Sciatic nerve (tissue), 2 donors: ENCODE data around the gene MYCBP. TPM values are rescaled to one million over a fixed set of nuclear protein-coding genes. Genes with fewer than 3 reads are reported as not detected.

Experiments
- ATAC-seq: fragments of 200-7000 bp; cut with Tn5 transposase; one replicate; pipeline ENCODE4 v1.9.1; 2020; ENCODE audit warnings: mild to moderate bottlenecking, moderate library complexity
- DNase-seq: peaks from one replicate; pipeline ENCODE4 v3.0.0-alpha.2; 2020; ENCODE audit warnings: low spot score
- intact Hi-C: fragments of 100-400 bp; cut with DNase I; formaldehyde crosslinking; loops from one replicate; pipeline ENCODE4 v1.14.2; 2022
- total RNA-seq: library from RNA; stranded (reverse); fragmentation: NEBNext Ultra II Directional; extraction: Animal tissue kit (Norgen Biotek cat#: 25700); gene quantifications from one replicate; pipeline ENCODE4 v1.2.1, GENCODE V29; 2021
- donor health status: DM: no; HTN: no; CAD: no.
- donor health status: DM: no; HTN: no; CAD: no.

MYCBP gene
- total RNA-seq, 1 donor from 2014 or later, result 6.5 TPM

DNA sequence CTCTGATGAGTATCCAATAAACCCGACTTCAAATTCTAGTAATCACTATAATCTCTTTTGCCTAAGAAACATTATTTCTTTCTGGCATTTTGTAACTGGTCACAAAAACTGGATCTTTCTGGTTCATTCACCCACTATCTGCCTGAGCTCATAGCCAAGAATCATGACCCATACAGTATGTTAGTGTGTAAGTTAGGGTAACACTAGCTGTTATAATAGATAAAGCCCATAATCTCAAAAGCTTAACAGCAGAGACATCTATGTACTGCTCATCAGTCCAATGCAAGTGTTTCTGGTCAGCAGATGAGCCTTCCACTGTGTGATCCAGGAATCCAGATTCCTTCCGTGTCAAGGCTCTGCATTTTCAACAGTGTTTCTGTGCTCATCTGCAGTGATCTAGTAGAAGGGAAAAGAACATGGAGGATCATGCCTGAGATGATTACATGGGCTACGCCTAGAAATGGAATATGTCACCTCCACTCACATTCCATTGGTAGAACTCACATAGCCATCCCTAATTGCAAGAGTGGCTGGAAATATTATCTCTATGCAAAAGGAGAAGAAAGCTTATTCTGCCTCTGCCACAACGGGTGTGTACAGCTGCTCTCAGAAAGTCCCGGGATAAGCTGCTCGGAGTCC is 41.3 kb downstream of the MYCBP start:
- no peak for ATAC-seq
- intact Hi-C loops, result no loop called here

DNA sequence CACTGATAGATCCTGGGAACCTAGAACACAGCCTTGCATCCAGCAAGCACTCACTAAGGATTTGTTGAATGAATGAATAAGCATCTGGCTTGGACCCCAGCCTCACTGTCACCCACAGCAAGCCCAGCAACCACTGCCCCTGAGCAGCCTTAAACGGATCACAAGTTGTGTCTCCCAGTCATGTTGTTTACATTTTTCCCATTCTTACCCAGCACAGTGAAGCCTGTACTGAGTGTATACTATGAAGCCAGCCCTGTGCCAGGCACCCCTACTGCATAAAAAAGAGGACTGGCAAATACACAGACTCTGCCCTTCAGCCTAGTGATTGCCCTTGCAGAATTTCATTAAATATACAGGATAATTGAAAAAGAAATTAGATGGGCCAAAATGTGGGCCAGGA is 43.8 kb downstream of the MYCBP start:
- intact Hi-C loops, result no loop called here
- no peak for ATAC-seq

More for the DNA sequence above, 41.3 kb downstream of the MYCBP start:
- no peak for DNase-seq

DNA sequence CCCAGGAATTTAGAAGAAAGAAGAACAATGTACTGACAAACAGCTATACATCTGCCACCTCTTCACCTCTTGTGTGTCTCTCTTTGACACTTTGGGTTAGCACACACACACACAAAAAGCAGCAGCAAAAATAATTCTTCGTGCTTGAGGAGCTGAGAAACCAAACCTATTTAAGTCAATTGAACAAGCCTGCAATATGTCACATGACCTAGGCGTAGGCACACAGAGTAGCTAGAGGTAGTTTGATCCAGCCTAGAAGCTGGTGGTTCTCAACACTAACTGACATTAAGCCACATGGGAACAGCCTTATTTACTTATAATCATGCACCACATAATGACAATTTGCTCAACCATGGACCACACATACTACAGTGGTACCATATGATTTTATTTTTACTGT is 45.8 kb downstream of the MYCBP start:
- no peak for DNase-seq
- ATAC-seq, result no peak

More for the DNA sequence above, 43.8 kb downstream of the MYCBP start:
- DNase-seq, result no peak

DNA sequence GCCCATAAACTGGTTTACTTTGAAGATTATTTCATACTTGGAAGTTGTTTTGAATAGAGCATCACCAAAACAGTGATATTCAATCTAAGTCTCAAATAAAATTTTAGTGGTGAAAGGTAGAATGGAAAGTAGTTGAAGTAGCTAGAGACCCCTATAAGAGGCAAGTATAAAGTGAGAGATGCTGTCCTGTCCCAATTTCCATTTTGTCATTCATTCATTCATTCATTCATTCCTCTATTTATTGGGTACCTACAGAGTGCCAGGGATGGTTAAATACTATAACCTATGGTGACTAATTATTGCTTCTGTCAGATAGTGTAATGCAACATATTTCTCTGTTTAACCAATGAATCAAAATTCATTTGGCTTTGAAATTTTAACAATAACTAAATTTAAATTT is 46.3 kb downstream of the MYCBP start:
- intact Hi-C loops, result no loop called here
- DNase-seq (no peak), ATAC-seq (no peak)

More for the DNA sequence above, 45.8 kb downstream of the MYCBP start:
- intact Hi-C loops, result no loop called here

DNA sequence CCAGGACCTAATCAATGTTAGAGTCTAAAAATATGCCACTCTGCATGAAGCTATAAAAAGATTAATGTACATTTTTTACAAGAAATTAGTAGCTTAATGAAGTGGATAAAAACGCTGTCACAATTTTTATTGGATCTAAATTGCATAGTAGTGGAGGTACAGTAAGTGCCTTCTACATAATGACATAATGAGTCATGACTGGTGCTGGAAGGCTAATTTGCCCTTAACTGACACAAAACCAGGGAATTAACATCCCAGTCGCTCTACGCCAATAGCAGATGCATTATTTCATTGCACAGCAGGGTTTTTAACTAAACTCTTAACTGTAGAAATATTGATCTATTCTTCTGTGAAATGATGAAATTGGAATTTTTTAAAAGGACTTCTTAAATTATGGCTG is 46.9 kb downstream of the MYCBP start:
- intact Hi-C loops, result no loop called here
- DNase-seq (no peak), ATAC-seq (no peak)

DNA sequence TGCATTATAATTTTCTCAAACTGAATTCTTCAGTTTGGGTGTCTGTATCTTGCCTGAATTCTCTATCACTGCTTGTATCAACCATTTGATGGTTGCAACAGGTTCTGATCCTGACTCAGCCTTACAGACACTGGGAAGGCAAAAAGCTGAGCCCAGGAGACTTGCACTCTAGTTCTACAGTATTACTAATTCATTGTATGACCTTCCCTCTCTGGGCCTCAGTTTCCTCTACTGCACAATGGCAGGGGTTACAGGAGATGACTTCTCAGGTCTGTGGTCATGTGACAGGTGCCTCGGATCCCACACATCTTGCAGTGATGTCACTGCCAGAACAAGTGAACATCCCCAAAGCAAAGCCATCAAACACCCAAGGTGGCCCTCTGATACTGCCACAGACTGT is 52.3 kb downstream of the MYCBP start:
- no peak for DNase-seq
- no peak for ATAC-seq
- intact Hi-C loops, result no loop called here

DNA sequence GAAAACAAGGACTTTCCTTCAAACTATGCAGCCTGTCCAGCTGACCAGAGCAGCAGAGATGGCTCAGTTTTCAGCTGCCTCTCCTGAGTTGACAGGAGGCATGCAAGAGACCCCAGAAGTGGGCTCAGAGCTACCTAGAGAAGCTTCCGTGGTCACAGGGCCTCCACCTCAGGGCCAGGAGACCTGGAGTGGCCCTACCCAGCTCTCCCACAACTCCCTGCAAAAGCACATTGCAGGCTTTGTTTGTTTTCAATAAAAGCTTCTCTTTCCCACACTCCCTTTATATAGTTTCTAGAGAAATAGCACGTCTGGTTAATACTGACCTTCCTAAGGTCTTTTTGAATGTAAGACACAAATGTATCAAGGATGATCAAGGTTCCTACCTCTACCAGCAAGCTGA is 53.6 kb downstream of the MYCBP start:
- intact Hi-C loops, result loop anchor here (10.0 kb wide), 1 partner anchor 795 kb away; no protein-coding TSS in a partner anchor
- DNase-seq (no peak), ATAC-seq (no peak)

DNA sequence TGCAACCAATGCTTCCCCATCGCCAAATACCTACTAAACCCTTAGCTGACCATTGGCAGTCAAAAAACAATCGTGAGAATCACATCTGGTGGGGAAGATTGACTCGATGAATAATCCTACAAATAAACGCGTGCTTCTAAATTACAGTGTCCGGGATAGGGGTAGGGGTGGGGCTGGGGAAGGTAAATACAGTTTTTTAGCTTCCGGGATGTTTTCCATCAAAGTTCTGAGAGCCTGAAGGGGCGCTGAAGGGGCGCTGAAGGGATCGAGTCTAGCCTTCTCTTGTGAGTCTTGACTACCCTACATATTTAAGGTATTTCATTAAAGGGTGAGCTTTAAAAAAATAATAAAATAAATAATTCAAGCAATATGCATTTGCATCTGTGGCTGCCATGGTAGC is 54.1 kb downstream of the MYCBP start:
- intact Hi-C loops, result loop anchor here (10.0 kb wide), 1 partner anchor 794 kb away; no protein-coding TSS in a partner anchor
- no peak for ATAC-seq
- no peak for DNase-seq

DNA sequence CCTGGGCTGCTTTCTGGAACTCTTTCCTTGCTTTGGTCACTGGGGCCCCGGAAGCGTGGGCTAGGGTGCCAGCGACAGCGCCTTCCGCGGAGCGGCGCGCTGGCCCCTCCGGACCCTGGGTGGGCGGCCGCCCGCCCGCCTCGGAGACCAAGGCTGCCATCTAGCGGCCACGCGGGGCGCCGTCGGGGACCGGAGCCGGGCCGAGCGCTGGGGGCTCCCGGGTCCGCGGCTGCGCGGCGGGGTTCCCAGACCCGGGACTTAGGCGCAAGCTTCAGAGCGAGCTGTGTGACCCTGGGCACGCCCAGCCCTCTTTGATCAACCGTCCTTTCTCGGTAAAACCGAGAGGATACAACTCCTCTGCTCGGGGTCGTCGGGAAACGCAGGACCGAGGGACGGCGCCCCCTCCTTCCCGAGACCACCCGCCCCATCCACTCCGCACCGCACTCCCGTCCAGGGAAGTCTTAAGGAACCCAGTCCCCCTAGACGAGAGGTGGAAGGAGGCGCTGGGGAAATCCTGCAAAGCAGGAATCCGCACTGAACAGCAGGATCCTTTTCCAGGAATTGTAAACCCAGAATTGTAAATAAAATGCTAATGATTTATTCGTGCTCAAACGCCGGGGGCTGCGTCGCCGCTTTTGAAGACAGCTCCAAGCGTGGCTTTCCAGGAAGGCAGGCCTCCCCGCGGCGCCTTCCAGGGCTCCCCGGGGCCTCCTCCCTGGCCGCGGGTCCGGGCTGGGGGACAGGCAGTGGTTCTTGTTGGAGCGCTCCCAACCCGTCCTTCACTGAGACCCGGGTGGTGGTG is 54.8 kb downstream of the MYCBP start:
- DNase-seq, result peak; percentile 65
- ATAC-seq, result no peak
- intact Hi-C loops, result loop anchor here (10.0 kb wide), 1 partner anchor 794 kb away; no protein-coding TSS in a partner anchor

DNA sequence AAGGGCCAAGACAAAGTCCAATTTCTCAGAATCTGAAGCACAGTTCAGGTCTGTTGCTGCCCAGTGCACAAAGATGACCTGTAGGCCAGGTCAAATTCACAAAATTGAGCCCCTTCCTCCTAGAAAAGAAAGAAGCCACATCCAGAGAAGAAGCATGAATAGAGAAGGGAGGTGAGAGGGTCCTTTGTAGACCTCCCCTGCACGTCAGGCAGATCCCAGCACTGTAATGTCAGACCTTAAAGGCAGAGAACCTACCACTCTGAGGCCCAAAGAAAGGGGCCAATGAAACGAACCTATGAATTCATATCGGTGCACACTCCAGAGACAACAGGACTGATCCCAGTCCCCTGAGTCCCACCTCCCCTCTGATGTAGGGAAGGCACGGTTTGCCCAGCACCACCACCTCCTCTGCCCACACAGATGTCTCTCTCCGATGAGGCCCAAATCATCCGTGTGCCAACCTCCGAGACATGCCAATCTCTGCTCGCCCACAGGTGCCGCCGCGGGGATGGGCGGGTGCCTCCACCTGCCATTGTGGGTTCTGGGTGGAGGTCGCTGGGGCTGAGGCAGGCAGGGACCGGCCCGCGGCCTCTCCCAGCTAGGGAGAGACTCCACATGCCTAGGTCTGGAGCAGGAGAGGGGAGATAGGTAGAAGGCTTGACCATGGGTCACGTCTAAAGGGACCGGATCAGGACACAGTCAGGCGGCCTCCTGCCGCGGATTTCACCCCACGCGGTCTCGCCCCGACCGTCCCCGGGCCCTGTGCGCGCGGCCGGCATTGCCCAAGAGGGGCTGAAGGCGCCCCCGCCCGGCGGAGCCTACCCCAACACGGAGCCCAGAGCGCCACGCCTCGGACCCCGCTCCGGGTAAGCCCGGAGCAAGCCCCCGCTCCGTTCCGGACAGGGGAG is 55.6 kb downstream of the MYCBP start:
- ATAC-seq (no peak), DNase-seq (no peak)
- intact Hi-C loops, result loop anchor here (10.0 kb wide), 1 partner anchor 793 kb away; no protein-coding TSS in a partner anchor

DNA sequence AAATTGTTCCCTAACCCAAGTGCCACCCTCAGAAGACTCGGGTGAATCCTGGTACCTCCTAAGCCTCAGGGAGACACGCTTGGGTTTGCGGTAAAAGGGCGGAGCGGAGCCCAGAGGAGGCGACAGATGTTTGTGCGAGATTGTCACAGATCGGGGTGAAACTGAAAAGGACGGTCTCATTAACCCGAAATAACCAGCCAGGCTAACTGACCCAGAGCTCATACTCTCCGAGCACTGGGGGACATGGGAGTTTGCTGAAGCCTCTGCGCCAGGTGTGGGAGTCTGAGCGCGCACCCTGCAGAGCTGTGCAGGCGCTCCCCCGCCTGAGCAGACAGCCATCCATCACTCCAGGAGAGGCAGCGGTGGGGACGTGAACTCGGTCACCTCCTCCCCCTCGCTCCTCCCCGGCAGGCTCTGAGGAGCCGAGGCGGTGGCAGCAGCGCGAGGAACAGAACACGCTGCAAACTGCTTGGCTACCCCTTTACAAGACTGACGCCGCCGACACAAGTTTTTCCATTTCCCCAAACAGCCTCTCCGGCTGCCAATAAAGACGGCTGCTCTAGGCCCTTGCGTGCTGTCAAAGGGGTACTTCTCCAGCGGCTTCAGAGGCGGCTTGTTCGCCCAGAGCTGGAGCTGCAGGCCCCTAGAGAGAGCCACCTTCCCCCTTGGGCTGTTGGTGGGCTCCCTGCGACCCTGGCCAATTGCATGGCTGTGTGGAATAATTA is 57.1 kb downstream of the MYCBP start:
- intact Hi-C loops, result loop anchor here (10.0 kb wide), 1 partner anchor 791 kb away; no protein-coding TSS in a partner anchor
- ATAC-seq, result no peak
- no peak for DNase-seq

DNA sequence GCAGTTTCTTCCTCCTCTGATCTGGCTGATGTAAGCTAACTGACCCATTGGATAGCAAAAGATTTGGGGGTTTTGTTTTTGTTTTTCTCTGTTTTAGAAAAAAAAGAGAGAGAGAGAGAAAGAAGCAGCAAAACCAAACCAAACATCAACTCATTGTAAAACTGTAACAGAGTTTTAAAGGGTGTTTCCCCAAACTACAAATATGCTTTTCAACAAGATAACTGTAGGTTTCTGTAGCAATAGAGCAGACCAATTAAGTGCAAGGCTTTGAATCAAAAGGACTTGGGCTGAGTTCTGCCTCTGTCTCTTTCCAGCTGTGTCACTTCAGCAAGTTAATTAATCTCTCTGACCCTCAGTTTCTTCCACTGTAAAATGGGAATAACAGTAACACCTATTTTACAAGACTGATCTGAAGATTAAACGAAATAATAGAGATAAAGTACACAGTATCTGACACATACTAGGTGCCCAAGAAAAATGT is 58.1 kb downstream of the MYCBP start:
- intact Hi-C loops, result loop anchor here (10.0 kb wide), 1 partner anchor 790 kb away; no protein-coding TSS in a partner anchor
- no peak for ATAC-seq

DNA sequence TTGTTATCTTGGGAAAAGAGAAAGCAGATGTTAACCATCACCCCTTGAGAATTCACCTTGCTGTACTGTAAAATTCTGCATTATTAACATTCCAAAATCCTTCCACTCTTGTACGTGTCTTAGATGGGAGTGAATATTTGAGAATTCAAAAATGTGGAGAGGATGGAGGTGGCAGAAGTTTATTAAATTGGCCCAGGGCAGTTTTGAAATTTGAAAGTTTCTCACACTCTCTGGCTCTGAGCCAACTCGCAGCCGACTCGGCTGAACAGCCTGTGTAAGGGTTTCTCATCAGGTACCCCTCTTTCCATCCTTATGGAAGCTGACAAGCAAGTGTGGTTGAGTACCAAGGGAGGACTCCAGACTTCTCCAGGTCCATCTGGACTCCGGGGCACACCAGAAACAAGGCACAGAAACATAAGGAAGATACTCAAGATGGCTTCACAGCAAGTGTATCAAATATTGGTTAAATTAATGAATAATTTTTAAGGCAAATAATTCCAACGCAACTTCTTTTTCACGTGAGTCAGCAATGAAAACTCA is 58.6 kb downstream of the MYCBP start:
- ATAC-seq, result no peak
- intact Hi-C loops, result loop anchor here (10.0 kb wide), 1 partner anchor 790 kb away; no protein-coding TSS in a partner anchor
- no peak for DNase-seq

More for the DNA sequence above, 58.1 kb downstream of the MYCBP start:
- no peak for DNase-seq

DNA sequence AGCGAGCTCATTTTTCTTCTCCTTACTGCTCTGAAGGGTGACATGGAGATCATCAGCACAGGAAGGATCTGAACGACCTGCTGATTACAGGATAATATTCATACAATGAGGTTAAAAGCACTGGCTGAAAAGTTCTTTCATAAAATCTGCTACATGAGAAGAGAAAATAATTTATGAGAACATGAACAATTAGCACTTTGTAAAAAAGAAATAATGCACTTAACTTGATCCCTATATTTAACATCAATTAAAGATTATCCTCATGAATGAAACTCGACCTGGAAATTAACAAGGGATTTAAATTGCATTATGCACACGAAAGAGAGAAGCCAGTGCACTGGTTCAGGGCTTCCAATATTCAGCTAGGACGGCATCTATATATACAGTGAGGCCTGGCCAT is 60.2 kb downstream of the MYCBP start:
- ATAC-seq (no peak), DNase-seq (no peak)
- intact Hi-C loops, result loop anchor here (10.0 kb wide), 1 partner anchor 788 kb away; no protein-coding TSS in a partner anchor
